Posterior cingulate gyrus (tissue), 11 donors: Measurements from ENCODE around the gene SKAP1.
"Not testable (repeated sequence)": the region's sequence is repeated elsewhere in the genome, so short reads cannot be mapped to it uniquely, and the experiment has no call there.

Experiments used
- DNase-seq, 10 donors: peaks; one replicate each; pipeline versions ENCODE4 v3.0.0 to v3.0.0-alpha.2; 2020 to 2021; ENCODE audit warnings: mixed read lengths in 3 of 10
- intact Hi-C: fragments of 100-400 bp; cut with DNase I; formaldehyde crosslinking; loops from one replicate; pipeline ENCODE4 v1.15.1; 2023

SKAP1 gene

GRCh38 chr17:48451489-48451888 is 21.5 kb upstream of the SKAP1 start:
- intact Hi-C loops: no loop called here
- no peak for DNase-seq

GRCh38 chr17:48449335-48449734 is 19.3 kb upstream of the SKAP1 start:
- intact Hi-C loops: not testable (repeated sequence)

GRCh38 chr17:48445248-48445620 is 15.2 kb upstream of the SKAP1 start:
- intact Hi-C loops: no loop called here
- DNase-seq: no peak

More at GRCh38 chr17:48449335-48449734, 19.3 kb upstream of the SKAP1 start:
- not testable (repeated sequence) for DNase-seq

GRCh38 chr17:48444516-48445247 is 14.7 kb upstream of the SKAP1 start:
- no peak for DNase-seq
- intact Hi-C loops: no loop called here

- intact Hi-C loops: no loop called here
- DNase-seq: no peak
Observed at GRCh38 chr17:48443712-48444111, 13.7 kb upstream of the SKAP1 start.

GRCh38 chr17:48442819-48443218 is 12.8 kb upstream of the SKAP1 start:
- intact Hi-C loops: no loop called here
- no peak for DNase-seq

GRCh38 chr17:48441862-48442261 is 11.8 kb upstream of the SKAP1 start:
- intact Hi-C loops: no loop called here
- DNase-seq: no peak

- DNase-seq: no peak
- intact Hi-C loops: no loop called here
Observed at GRCh38 chr17:48441231-48441711, 11.3 kb upstream of the SKAP1 start.

GRCh38 chr17:48440669-48441068 is 10.7 kb upstream of the SKAP1 start:
- intact Hi-C loops: no loop called here
- DNase-seq: no peak

GRCh38 chr17:48439875-48440505 is 10.0 kb upstream of the SKAP1 start:
- intact Hi-C loops: no loop called here
- no peak for DNase-seq

GRCh38 chr17:48439110-48439850 is 9.3 kb upstream of the SKAP1 start:
- DNase-seq: no peak
- intact Hi-C loops: no loop called here

- intact Hi-C loops: no loop called here
- DNase-seq: no peak
Observed at GRCh38 chr17:48438516-48439061, 8.6 kb upstream of the SKAP1 start.

GRCh38 chr17:48433896-48434295 is 3.9 kb upstream of the SKAP1 start:
- no peak for DNase-seq
- intact Hi-C loops: no loop called here

- no peak for DNase-seq
- intact Hi-C loops: no loop called here
Observed at GRCh38 chr17:48432820-48433775, 3.1 kb upstream of the SKAP1 start.

GRCh38 chr17:48429156-48429555 is 858 bp downstream of the SKAP1 start:
- intact Hi-C loops: no loop called here
- no peak for DNase-seq

GRCh38 chr17:48427598-48427997 is 2.4 kb downstream of the SKAP1 start:
- no peak for DNase-seq
- intact Hi-C loops: no loop called here

GRCh38 chr17:48426761-48427500 is 3.1 kb downstream of the SKAP1 start:
- no peak for DNase-seq
- intact Hi-C loops: no loop called here

GRCh38 chr17:48426019-48426665 is 3.9 kb downstream of the SKAP1 start:
- no peak for DNase-seq

GRCh38 chr17:48422060-48422459 is 8.0 kb downstream of the SKAP1 start:
- intact Hi-C loops, DNase-seq: not testable (repeated sequence)

More at GRCh38 chr17:48426019-48426665, 3.9 kb downstream of the SKAP1 start:
- intact Hi-C loops: no loop called here
